NCI-H1105 treated with DMSO at 0.1 percent for 48 hours (cell line): ENCODE data around the gene DDX41.

Experiments used
- DNase-seq: peaks from one replicate; lab custom pipeline; 2025; lab: John Stamatoyannopoulos, UW

The DDX41 gene

DNA sequence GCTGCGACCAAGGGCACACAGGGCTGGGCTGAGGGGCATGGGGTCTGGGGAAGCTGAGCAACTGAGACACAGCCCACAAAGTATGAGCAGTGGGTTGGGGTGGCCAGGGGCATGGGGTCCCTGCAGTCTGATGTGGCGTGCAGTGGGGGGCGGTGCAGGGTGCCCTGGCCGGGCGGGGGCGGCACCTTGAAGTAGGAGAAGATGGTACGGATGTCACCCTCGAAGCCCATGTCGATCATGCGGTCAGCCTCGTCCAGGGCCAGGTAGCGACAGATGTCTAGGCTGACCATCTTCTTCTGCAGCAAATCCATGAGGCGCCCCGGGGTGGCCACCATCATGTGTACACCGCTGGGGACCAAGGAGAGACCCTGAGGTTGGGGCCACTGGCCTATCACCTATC is 3.3 kb downstream of the DDX41 start:
- no peak for DNase-seq

DNA sequence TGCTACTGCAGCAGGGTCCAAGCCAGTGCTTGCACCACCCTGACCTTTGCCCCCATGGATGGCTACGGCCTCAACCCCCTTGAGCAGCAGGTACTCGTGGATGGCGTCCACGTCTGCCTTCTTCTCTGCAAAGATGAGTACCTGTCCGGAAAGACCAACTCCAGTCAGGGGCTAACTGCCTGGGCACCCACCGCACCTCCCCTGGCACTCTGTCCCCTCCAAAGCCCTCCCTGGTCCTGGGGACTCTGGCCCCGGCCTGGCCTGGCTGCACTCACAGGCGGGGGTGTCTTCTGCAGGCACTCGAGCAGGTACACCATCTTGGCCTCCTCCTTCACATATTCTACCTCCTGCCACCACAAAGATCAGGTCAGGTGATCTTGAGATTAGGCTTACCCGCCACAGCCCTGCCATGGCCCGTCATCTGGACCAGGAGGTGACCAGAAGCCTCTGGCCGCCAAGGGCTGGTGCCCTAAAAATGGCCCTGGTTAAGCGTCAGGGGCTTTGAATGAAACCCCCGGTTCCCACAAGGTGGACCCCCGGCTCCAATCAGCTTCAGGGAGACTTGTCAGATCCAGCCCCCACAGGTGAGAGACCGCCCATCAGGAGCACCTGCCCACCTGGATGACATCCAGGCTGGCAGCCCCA is 3.9 kb downstream of the DDX41 start:
- DNase-seq = no peak

DNA sequence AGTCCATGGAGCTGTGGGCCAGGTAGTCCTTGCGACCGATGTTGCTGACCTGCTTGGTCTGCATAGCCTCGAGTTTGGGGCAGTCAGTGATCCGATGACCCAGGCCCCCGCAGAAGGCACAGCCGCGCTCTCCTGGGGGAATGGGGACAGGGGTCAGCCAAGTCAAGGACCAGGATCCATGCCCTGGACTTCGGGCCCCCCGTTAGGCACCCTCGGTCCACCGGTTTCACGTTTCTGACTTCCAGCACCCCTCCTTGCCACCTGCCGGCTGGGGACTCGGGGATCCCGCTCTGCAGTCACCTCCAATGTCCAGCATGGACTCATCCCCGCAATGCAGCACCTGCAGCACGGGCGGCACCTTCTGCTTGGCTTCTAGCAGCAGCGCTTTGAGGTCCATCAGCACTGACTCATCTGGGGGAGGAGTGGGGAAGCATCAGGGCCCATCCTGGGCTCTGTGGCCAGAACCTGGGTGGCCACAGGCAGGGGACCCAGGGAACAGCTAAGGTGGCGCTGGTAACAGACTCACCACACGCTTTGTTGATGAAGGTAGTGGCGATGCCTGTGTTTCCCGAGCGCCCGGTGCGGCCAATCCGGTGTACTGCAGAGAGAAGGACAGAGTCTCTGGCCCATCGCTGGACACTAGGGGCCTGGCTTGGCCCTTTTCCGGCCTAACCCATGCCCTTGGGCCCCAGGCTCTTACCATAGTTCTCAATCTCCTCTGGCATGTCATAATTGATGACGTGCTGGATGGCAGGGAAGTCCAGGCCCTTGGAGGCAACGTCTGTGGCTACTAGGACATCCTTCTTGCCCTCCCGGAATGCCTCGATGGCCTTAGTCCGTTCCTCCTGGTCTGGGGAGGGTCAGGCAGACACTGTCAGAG is 4.7 kb downstream of the DDX41 start:
- no peak for DNase-seq

DNA sequence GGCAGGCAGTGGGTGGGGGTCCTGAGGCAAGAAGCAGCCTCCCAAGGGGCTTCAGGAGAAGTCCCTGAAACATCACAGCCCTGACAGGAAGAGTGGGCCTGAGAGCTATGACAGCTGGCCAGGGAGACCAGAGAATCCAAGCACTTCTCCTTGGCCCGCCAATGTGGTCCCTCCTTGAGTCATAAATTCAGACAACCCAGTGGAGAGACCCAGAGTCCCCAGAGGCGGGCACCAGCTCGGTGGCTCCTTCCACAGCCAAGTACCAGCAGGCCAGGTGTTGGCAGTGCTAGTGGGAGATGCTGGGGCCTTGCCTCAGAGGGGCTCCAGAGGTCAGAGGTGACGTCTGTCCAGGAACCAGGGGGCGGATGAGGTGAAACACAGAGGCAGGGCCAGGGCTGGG is 5.6 kb downstream of the DDX41 start:
- no peak for DNase-seq

DNA sequence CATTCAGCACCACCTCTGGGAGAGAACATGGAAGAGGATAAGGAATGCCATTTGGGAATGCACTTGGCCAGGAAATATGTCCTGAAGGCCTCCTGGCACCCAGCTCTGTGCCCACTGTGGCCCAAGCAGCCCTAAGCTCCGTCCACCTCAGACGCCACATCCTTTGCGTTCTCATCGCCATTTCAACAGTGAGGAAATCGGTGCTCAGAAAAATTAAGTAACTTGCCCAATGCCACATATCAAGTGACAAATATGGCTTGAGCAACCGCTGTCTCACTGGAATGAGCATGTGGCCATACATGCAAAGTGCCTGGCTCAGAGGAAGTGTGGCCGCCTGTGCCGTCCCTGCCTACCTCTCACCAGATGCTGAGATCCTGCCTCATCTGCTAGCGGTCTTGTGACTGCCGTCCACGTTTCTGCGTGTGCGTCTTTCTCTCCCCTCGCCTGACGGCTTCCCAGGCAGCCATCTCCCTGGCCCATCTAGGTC is 6.2 kb downstream of the DDX41 start:
- no peak for DNase-seq

DNA sequence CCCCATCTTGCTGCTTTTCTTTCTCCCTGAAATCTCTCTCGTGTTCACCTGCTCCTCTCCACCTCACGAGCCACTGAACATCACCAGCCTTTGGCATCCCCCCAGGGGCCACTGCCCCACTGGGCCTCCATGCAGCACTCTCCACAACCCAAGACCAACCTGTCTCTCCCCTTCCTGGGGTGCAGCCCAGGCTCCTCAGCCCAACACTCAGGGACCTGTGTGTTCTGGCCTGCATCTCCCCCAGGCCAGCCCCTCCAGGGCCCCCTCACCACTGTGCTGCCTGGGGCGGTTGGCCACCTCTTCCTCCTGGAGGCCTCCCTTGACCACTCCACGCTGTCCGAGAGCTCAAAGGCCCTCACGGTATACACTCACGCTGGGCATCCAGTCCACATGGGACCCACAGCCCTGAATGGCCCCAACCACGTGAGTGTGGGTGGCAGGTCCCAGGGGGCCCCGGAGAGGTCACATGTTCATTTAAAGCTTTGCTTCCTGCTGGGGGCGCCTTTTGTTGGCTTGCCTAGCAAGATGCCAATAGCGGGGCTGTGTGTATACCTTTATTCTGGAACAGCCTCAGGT is 6.7 kb downstream of the DDX41 start:
- no peak for DNase-seq

DNA sequence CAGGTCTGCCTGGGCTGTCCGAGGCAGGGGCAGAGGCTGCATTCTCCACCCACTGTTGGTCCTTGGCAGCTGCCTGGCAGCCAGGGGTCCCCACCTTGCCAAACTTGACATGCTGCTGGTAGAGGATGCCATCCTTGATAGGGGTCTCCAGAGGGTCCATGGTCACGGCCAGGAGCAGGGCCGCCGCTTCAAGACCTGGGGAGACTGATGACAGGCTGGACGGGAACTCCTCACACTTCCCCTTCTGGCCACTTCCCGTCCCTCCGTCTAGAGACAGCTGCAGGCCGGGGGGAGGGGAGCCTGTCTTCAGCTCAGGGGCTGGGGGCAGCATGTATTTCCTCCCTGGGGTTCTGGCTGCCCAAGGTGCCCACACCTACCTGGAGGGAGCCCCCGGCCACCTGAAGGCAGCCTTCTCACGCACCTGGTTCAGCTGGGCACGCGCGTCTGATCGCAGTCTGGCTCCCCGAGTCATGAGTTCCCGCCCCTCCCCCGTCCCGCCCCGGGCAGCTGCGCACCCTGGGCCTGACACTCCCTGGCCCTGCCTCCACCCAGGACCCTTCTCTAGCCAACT is 7.3 kb downstream of the DDX41 start, which contains the start of gene DOK3:
Gene DOK3, minus strand, starts transcription at position 446 of the 571 bp plus-strand sequence. Its CDS starts 286 bp downstream, at position 160.
- DNase-seq = no peak

DNA sequence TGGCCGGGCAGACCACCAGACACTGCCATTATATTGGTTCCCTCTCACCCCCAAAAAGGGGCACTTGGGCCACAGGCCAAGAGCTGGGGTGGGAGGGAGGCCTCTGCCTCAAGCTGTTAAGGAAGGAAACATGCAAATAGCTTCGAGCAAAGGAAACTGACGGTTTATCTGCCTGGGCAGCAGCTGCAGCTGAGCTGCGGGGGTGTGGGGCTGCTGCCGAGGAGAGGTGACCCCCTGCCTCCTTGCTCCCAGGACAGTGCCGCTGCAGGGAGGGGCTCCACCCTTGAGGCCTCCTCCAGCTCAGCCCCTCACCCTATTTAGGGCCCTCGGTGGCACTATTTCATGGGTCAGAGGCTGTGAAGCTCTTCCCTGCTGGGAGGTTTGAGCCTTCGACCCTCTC is 7.9 kb downstream of the DDX41 start:
- DNase-seq = no peak

DNA sequence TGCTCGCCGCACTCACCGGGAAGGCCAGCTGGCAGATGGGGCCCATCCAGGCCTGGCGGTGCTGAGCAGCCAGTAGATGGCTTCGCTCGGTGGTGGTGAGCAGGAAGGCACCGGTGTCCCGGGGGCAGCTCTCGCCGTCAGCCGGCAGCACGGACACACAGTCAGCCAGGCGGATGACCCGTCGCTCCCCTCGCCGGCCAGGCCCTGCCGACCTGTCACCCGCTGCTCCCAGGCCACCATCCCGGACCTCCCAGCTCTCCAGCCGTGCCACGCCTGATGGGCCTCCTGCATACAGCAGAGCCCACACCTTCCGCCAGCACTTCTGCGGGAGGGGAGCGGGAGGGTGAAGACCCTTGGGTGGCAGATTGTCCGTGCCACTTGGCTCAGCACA is 8.5 kb downstream of the DDX41 start:
- no peak for DNase-seq

DNA sequence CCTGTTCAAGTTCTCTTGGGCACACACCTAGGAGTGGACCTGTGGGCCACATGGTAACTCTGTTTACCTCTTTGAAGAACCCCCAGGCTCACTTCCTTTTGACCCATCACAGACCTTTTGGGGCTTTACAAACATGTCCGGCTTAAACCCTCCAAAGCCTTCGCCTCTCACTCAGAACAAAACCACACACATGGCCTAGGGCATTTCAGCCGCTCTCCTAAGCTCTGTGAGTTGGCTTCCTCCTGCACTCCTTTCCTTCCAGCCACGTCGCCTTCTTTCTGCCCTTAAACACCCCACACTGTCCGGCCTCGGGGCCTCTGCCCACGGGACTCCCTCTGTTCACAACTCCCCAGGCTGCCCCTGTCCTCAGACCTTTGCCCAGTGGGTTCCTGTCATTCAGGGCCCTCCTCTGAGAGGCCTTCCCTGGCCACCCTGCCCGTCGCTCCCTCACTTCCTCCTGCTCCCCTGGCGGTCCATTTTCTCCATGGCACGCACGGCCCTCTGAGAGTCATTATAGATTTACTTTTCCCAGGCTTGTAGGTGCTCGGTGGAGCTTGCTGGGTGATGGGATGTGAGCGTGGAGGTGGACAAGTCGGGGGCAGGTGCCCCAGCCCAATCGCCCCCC is 9.1 kb downstream of the DDX41 start:
- no peak for DNase-seq

DNA sequence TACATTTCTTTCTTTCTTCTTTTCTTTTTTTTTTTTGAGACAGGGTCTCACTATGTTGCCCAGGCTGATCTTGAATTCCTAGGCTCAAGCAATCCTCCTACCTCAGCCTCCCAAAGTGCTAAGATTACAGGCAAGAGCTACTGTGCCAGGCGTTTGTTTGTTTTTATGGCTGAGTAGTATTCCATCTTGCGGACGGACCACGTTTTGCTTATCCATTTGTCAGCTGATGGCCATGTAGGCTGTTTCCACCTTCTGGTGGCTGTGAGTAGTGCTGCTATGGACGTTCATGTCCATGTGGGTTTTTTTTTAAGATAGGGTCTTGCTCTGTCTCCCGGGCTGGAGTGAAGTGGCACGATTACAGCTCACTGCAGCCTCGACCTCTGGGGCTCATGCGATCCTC is 9.6 kb downstream of the DDX41 start:
- DNase-seq = no peak

DNA sequence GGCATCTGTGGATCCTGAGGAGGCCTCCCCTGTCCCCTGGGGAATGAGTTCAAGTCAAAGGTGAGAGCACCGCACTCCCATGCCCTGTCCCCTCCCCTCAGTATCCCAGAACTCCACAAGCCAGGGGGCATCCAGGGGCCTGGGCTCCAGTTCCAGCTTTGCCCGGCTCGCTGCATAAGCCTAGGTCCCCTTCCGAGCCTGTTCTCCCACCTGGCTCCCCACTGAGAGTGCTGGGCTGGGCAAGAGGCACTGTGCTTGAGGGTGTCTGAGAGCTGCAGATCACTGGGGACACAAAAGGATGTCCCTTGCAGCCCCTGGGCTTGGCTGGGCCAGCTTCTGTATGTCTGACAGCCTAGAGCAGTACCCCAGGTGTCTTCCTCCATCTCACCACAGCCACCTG is 11.7 kb downstream of the DDX41 start:
- DNase-seq = no peak

DNA sequence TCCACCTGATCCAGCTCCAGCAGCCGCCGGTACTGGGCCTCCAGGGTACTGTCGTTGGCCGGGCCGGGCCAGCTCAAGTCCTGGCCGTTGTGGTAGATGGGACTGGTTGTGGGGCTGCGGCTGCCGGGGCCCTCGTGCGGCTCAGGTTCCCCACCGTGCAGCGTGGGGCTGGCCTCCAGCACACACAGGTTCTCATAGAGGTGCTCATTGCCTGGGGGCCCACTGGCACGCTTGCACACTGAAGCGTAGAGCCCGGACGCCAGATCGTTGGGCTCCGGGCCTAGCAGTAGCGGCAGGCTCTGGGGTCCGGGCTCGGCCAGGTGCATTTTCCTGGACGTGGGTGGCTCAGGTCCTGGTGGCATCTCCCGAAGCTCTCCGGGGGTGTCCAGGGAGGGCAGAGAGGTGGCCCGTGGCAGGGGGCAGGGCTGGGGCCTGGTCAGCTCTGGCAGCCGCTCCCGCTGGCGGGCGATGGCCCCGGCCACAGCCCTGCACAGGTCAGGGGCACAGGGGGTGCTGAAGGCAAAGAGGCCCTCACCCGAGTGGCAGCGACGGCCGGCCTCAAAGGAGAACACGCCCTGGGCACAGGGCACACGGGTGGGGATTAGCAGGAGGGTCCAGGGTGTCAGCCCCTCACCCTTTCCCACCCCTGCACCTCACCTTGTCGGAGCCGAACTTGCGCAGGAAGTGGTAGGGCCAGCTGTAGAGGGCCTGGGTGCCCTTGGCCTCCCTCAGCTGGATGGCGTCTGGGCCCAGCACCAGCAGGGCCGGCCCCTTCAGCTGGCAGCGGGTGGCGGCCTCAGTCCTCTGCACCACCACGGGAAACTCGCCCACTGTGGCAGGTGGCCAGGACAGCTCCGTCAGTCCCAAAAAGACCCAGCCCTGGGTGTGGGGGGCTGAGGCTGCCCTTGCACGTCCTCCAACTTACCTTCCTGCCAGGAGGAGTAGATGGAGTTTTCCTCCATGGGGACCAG is 12.4 kb downstream of the DDX41 start:
- DNase-seq = no peak

DNA sequence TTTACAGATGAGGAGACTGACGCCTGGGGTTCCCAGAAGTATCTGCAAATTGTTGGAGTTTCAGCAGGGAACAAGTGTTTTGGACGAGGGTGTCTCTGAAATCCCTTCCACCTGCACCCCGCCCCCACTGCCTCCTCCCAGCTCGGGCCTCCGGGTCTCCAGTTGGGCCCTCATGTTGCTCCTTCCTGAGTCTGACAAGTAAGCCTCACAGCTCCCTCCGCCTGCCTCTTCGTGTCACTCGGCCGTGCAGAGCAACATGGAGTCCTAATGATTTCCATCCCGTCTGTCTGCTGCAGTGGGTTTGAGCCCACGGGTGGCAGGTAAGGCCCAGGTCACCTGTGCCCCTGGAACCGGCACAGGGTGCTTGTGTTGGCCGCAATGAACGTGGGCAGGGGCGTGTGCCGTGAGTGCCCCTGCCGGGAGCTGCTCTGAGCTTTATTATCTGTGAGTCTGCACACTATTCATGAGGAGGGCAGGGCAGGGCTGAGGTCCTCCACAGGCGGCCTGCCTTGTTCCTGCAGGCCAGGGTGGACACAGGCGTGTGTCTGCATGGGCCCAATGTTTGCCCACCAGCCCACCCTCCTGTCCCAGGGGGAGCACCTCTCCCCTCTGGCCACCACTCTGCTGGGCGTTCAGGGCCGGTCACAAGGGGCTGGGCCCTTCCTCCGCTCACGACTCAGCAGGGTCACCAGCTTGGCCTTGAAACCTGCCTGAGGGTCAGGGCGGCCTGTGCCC is 13.2 kb downstream of the DDX41 start:
- DNase-seq = no peak

DNA sequence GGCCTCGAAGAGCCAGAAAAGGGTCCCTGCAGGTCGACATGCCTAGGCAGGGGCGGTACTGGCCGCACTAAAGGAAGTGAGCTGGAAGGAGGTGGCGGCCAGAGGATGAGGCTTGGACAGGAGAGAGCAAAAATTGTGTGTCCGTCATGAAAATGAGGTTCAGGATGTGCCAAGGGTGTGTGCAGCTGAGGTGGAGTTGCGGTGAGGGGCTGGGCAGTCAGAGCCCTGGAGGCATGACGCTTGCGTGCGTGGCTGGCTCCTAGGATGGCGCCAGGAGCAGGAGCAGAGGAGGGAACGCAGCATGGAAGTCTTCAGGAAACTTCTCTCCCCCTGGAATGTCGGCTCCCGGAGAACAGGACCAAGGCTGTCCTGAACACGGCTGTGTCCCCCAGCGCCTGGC is 13.9 kb downstream of the DDX41 start:
- DNase-seq = no peak

DNA sequence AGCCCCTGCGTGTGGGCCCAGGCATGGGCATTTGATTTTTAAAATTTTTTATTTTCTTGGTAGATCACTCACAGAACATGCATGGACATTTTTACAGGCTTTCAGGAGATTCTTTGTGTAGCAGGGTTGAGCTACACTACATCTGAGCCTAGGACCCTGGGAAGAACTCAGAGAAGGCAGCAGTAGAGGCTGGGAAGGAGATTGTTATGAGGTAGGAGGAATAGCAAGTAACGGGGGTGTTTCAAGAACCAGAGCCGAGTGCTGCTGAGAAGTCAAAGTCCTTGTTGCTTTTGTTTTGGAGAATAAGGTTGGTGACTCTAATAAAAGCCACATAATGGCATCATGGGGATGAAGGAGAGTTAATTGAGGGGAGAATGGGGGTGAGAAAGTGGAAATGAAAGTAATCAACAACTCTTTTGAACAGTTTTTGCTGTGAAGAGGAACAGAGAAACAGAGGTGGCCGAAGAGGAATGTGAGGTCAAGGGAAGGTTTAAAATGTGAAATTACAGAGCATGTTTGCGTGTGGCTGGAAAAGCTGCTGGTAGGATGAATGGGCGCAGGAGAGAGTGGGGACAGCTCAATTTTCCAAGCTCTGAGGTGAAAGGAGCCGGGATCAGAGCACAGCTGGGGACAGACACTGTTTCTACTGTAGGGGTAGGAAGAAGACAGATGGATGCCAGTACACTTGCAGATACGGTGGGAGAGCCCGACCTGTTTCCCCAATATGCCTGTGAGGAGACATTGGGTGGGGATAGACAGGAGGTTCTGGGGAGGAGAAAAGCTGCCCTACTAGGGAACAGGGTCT is 14.7 kb downstream of the DDX41 start:
- no peak for DNase-seq

DNA sequence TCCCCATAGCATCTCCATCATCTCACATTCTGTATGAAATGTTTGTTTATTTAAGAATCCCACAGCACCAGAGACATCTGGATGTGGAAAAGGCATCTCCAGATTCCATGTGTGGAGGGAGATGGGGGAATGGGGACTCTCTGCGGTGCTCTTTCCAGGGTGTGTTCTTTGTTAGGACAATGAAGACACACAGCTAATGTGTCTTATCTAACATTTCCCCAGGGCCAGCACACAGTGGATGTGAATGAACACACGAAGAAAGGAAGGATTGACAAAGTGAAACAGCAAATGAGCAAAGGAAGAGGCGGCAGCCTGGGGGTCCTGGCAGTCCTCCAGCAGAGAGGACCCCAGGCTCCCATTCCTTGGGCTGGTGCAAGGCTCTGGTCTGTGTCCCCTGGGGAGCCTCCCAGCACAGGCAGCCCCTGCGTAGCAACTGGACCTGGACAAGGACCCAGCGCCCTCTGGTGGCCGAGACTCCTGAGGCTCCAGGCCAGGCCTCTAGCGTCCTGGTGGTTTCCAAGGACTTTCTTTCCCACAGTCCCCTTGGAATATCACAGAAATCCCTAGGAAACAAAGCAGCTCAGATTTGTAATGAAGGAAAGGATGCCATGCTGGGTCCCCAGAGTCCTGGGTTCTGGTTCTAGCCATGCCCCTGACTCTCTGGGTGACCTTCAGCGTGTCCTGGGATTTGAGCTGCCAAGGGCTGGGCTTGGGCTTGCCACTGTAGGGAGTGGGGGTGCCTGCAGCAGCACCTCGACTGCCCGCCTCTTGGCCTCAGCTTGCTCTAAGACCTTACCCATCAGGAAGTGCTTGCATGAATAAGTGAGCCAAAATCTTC is 15.9 kb downstream of the DDX41 start:
- peak; percentile 57 for DNase-seq

DNA sequence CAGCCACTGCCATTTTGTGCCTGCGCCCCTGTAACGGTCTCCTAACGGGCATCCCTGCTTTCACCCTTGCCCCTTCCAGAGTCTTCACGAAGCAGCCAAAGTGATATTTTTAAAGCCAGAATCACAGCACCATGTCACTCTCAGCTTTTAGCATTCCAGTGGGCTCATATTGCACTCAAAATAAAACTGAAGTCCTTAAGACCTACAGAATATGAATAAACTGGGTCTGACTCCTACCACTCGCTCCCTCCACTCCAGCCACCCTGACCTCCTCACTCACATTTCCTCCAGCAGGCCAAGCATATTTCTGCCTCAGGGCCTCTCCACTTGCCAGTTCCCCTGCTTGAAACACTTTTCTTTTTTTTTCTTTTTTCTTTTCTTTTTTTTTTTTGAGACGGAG is 16.9 kb downstream of the DDX41 start:
- no peak for DNase-seq
